PFSK-1 (cell line): ENCODE results near the gene P4HB.

Experiments
- FOXP2 ChIP-seq: optimal IDR thresholded peaks from 2 replicates; pipeline ENCODE3; 2011; ENCODE audit warnings: borderline replicate concordance, control low read depth, inconsistent platforms; ENCODE audit not compliant: insufficient read depth; ENCODE audit errors: extremely low read length, extremely low read depth
- POLR2AphosphoS5 ChIP-seq: IDR thresholded peaks from 2 replicates; pipeline ENCODE4 v1.6.1; 2012; ENCODE audit warnings: low read depth, mild to moderate bottlenecking, control low read depth, low read length, moderate library complexity
- REST ChIP-seq, 2 experiments: IDR thresholded peaks; 2 replicates each; pipeline versions ENCODE4 v1.6.1 to v1.8.0; 2011 to 2012; ENCODE audit warnings: low read depth in 2 of 2, low read length in 2 of 2, control low read depth in 1 of 2, inconsistent platforms in 1 of 2, mild to moderate bottlenecking in 1 of 2, moderate library complexity in 1 of 2; ENCODE audit not compliant: insufficient read depth in 1 of 2
- SIN3A ChIP-seq: IDR thresholded peaks from 2 replicates; pipeline ENCODE4 v1.6.1; 2012; ENCODE audit warnings: mild to moderate bottlenecking, low read length, moderate library complexity, borderline replicate concordance; ENCODE audit not compliant: insufficient read depth
- TAF1 ChIP-seq: IDR thresholded peaks from 2 replicates; pipeline ENCODE4 v1.6.1; 2012; ENCODE audit warnings: low read length, control low read depth, borderline replicate concordance; ENCODE audit not compliant: insufficient read depth

The P4HB gene

DNA sequence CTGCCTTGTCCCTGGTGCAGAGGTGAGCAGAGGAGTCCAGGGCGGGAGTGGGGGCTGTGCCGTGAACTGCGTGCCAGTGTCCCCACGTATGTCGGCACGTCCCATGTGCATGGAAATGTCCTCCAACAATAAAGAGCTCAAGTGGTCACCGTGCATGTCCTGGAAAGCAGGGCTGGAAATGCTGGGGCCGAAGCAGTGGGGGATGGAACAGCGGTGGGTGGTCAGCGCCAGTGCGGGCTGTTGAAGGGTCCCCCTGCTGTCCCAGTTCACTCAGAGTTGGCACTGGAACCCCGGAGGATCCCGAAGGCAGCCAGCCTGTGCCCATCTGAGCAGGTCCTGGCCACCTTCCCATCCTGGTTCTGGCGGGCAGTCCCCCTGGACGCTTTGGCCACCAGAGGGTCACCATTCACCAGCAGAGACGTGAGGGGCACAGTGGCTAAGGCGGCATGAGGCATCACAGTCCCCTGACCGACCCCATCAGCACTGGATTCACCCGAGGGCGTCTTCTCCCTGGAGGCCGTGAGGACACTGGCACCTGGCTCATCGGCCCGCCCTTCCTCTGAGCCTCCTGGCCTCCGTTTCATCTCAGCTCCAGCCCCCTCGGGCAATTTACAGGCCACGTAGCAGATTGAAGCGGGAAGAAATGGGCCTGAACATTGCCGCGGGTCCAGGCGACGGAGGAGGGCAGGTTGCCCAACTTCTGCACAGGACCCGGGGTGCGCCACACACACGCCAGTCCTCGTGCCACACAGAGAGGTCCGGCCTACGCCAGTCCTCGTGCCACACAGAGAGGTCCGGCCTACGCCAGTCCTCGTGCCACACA is 46.3 kb downstream of the P4HB start:
- TF ChIP-seq POLR2AphosphoS5 (no peak), REST (IDR thresholded peaks at IDR 0.05; ENCODE audit: insufficient read depth in 1 of 2, low read depth in 2 of 2, low read length in 2 of 2) (no peak), SIN3A (no peak), TAF1 (no peak), FOXP2 (no peak)

DNA sequence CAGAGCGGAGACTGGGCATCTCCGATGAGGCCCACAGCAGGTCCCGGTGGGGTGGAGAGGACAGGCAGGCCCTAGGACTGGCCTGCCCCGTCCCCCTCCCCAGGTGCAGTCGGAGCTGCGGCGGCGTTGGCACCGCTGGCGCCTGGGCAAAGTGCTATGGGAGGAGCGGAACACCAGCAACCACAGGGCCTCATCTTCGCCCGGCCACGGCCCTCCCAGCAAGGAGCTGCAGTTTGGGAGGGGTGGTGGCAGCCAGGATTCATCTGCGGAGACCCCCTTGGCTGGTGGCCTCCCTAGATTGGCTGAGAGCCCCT is 47.0 kb downstream of the P4HB start:
- TF ChIP-seq POLR2AphosphoS5: no peak
- no peak for TF ChIP-seq TAF1
- TF ChIP-seq REST (IDR thresholded peaks at IDR 0.05; ENCODE audit: insufficient read depth in 1 of 2, low read depth in 2 of 2, low read length in 2 of 2): no peak
- TF ChIP-seq FOXP2: no peak
- TF ChIP-seq SIN3A: no peak

- no peak for TF ChIP-seq TAF1
These were observed 47.6 kb downstream of the P4HB start for GRCh38 chr17:81812571-81813370.

GRCh38 chr17:81811705-81812570 is 48.4 kb downstream of the P4HB start:
- no peak for TF ChIP-seq SIN3A
- TF ChIP-seq REST (IDR thresholded peaks at IDR 0.05; ENCODE audit: insufficient read depth in 1 of 2, low read depth in 2 of 2, low read length in 2 of 2): no peak
- no peak for TF ChIP-seq POLR2AphosphoS5
- no peak for TF ChIP-seq FOXP2

GRCh38 chr17:81810892-81811704 is 49.2 kb downstream of the P4HB start:
- no peak for TF ChIP-seq FOXP2
- TF ChIP-seq TAF1: no peak
- no peak for TF ChIP-seq POLR2AphosphoS5
- TF ChIP-seq REST (IDR thresholded peaks at IDR 0.05; ENCODE audit: insufficient read depth in 1 of 2, low read depth in 2 of 2, low read length in 2 of 2): no peak
- no peak for TF ChIP-seq SIN3A
